Tibial artery (tissue), 4 donors: ENCODE results near the gene SERPINE1.

Experiments
- DNase-seq, 2 donors: peaks; one replicate each; pipeline ENCODE4 v3.0.0-alpha.2; 2019
- H3K27ac ChIP-seq, 2 donors: fragments of 200-600 bp; sonication (generic) in 1 of 2; 1 replicate in 1 of 2; 2 replicates in 1 of 2; pipeline ENCODE4 v1.5.1; 2018 to 2019; ENCODE audit warnings: mild to moderate bottlenecking in 1 of 2
- H3K27me3 ChIP-seq, 2 donors: fragments of 200-600 bp; sonication (generic) in 1 of 2; one replicate each; pipeline versions ENCODE4 v1.5.1 to v1.6.0; 2016 to 2019
- H3K36me3 ChIP-seq, 3 donors: fragments of 200-600 bp; sonication (generic) in 2 of 3; one replicate each; pipeline ENCODE4 v1.5.1; 2016 to 2019; ENCODE audit warnings: mild to moderate bottlenecking in 2 of 3
- H3K4me1 ChIP-seq, 4 donors: fragments of 200-600 bp; sonication (generic) in 2 of 4; 1 replicate in 3 of 4; 2 replicates in 1 of 4; pipeline ENCODE4 v1.5.1; 2016 to 2019
- H3K4me3 ChIP-seq, 2 donors: fragments of 200-600 bp; sonication (generic) in 1 of 2; 1 replicate in 1 of 2; 2 replicates in 1 of 2; pipeline ENCODE4 v1.5.1; 2018 to 2019; ENCODE audit warnings: mild to moderate bottlenecking in 2 of 2
- H3K9me3 ChIP-seq, 3 donors: fragments of 200-600 bp; sonication (generic) in 1 of 3; one replicate each; pipeline ENCODE4 v1.5.1; 2016 to 2019
- intact Hi-C: fragments of 100-400 bp; cut with DNase I; formaldehyde crosslinking; loops from one replicate; pipeline ENCODE4 v1.15.0; 2023; ENCODE audit warnings: low total_unique reads
- TF ChIP-seq, protein P1 (sequence below), 2 experiments: fragments of 200-600 bp in 1 of 2; fragments of 450-650 bp in 1 of 2; IDR thresholded peaks; one replicate each; pipeline ENCODE4 v1.5.1; 2017 to 2019; ENCODE audit warnings: antibody characterized with exemption in 2 of 2, mild to moderate bottlenecking in 1 of 2, moderate library complexity in 1 of 2

SERPINE1 gene

DNA sequence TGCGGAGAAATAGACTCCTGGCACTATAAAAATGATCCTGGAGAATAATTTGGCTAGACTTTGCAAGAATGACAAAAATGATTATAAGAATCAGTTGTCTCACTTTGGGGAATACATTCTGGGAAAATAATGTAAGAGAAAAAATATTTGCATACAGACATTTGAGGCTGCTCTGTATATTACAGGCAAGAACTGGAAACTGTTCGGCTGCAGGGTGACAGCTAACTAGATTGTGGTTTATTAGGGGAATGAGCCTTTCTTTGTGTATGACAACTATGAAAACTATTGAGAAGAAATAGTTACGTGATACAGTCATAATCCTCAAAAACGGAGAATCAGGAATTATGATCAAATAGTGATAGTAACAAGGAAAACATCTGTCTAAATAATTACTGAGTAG lies 33.0 kb upstream of the SERPINE1 start:
- intact Hi-C loops: loop anchor here (2.0 kb wide), 1 partner anchor 45 kb away; no protein-coding TSS in a partner anchor
- H3K4me1 ChIP-seq: peaks cover 0 to 33% (median 24%) of the 10 kb centered on the region in 4 donors
- peaks cover 8 to 33% (median 24%) of the 10 kb centered on the region in 3 donors for H3K36me3 ChIP-seq
- no peak for DNase-seq
- H3K9me3 ChIP-seq: no peaks in the 10 kb centered on the region
- H3K27ac ChIP-seq: peak overlapping the region in 1 of 2 donors; percentile 48
- no peak overlapping the region for H3K4me3 ChIP-seq
- no peaks in the 10 kb centered on the region for H3K27me3 ChIP-seq
- TF ChIP-seq, protein P1, sequence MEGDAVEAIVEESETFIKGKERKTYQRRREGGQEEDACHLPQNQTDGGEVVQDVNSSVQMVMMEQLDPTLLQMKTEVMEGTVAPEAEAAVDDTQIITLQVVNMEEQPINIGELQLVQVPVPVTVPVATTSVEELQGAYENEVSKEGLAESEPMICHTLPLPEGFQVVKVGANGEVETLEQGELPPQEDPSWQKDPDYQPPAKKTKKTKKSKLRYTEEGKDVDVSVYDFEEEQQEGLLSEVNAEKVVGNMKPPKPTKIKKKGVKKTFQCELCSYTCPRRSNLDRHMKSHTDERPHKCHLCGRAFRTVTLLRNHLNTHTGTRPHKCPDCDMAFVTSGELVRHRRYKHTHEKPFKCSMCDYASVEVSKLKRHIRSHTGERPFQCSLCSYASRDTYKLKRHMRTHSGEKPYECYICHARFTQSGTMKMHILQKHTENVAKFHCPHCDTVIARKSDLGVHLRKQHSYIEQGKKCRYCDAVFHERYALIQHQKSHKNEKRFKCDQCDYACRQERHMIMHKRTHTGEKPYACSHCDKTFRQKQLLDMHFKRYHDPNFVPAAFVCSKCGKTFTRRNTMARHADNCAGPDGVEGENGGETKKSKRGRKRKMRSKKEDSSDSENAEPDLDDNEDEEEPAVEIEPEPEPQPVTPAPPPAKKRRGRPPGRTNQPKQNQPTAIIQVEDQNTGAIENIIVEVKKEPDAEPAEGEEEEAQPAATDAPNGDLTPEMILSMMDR (IDR thresholded peaks at IDR 0.05): no peak

DNA sequence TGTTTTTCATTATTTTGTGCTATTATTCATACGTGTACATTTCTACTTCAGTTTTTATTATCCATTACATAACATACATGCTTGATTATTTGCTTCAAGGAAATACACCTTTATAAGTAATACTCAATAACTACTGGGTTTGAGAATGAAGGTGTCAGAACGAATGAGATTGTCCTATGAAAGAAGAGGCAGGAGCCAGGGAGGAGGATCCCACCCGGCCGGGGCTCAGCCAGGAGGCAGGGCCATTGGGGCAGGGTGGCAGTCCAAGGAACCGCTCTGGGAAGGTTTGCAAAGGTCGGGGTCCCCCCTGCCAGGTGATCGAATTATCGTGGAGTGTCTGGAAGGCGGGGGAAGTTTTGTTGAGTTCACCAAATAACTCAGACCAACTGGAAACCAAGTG lies 32.5 kb upstream of the SERPINE1 start:
- peaks cover 3 to 28% (median 19%) of the 10 kb centered on the region in 3 donors for H3K36me3 ChIP-seq
- no peak for DNase-seq
- H3K27ac ChIP-seq: peak overlapping the region; percentile 37 to 48
- H3K4me1 ChIP-seq: peaks cover 0 to 33% (median 24%) of the 10 kb centered on the region in 4 donors
- no peak overlapping the region for H3K4me3 ChIP-seq
- H3K27me3 ChIP-seq: no peaks in the 10 kb centered on the region
- TF ChIP-seq, protein P1 (IDR thresholded peaks at IDR 0.05): no peak
- H3K9me3 ChIP-seq: no peaks in the 10 kb centered on the region
- intact Hi-C loops: loop anchor here (2.0 kb wide), 1 partner anchor 44 kb away; no protein-coding TSS in a partner anchor

DNA sequence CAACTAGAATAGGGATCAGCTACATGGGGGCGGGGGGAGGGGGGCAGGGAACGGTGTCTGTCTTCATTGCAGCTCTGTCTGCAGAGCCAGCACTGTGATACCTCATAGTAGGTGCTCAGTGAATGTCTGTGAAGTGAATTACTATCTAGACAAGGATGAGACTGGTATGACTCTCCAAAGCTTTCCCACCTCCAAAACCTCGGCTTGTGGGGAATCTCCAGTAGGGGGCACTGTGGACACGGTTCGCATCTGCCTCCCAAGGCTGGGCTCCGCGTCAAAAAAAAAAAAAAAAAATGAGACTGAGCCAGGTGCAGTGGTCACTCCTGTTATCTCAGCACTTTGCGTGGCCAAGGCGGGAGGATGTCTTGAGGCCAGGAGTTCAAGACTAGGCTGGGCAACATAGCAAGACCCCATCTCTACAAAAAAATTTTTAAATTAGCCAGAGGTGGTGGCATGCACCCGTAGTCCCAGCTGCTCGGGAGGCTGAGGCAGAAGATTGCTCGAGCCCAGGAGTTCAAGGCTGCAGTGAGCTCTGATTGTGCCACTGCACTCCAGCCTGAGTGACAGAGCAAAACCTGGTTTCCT lies 32.0 kb upstream of the SERPINE1 start:
- Histone ChIP-seq H3K27ac (peak overlapping the region; percentile 37 to 48), H3K4me3 (no peak overlapping the region), H3K36me3 (peaks cover 0 to 23% (median 14%) of the 10 kb centered on the region in 3 donors), H3K4me1 (peaks cover 0 to 33% (median 26%) of the 10 kb centered on the region in 4 donors), H3K27me3 (no peaks in the 10 kb centered on the region), H3K9me3 (no peaks in the 10 kb centered on the region)
- TF ChIP-seq, protein P1 (IDR thresholded peaks at IDR 0.05): peak; percentile 54 to 59
- intact Hi-C loops: loop anchor here (2.0 kb wide), 1 partner anchor 44 kb away; no protein-coding TSS in a partner anchor
- DNase-seq: no peak

DNA sequence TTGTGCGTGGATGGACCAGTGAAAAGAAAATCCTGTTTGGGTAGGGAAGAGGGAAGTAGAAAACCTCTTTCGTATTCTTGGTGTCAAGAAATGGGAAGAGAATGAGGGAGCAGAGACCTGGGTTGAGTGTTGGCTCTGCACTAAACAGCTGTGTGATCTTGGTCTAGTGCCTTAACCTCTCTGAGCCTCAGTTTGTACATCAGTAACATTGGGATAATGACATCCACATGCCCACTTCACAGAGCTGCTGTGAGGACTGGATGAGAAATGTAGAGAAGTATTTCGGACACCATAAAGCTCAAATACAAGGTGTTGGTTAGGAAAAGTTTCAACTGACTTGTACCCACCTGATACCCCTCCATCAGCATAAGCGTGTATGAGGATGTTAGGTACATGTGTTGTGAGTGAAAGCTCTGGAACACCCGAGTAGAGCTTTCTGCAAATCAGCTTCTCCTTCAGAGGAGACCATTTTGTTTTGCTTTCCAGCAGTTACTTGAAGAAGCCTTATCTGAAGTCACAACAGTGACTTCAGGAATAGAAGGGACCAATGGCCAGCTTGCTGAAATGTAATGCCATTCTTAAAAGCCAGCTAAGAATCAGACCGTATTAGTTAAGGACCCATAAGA lies 30.5 kb upstream of the SERPINE1 start:
- intact Hi-C loops: no loop called here

DNA sequence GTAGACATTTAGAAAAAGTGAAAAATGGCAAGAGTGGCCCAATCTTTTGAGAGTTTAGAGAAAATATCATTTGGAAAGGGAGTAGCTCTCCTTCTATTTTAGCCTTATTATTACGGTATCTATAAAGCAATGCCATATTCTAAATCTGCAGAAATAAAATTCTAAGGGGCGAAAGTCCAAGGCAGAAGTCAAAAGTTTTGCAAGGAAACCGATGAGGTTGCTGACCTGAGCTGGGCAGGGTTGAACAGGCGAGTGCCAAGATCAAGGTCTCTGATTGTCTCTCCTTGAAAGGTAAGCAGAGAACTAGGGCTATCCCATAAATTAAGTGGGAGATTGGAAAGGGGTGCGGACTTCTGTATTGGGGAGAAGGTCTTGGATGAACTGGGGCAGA lies 30.0 kb upstream of the SERPINE1 start:
- intact Hi-C loops: no loop called here
- H3K27ac ChIP-seq: no peak overlapping the region
- peaks cover 0 to 8% (median 5%) of the 10 kb centered on the region in 3 donors for H3K36me3 ChIP-seq
- TF ChIP-seq, protein P1 (IDR thresholded peaks at IDR 0.05): no peak
- H3K4me1 ChIP-seq: peaks cover 0 to 50% (median 39%) of the 10 kb centered on the region in 4 donors
- H3K27me3 ChIP-seq: no peaks in the 10 kb centered on the region
- H3K9me3 ChIP-seq: no peaks in the 10 kb centered on the region
- no peak for DNase-seq
- no peak overlapping the region for H3K4me3 ChIP-seq

More for the DNA sequence above, 30.5 kb upstream of the SERPINE1 start:
- TF ChIP-seq, protein P1 (IDR thresholded peaks at IDR 0.05): no peak
- H3K27me3 ChIP-seq: no peaks in the 10 kb centered on the region
- DNase-seq: no peak
- H3K36me3 ChIP-seq: peaks cover 0 to 11% (median 10%) of the 10 kb centered on the region in 3 donors
- no peak overlapping the region for H3K4me3 ChIP-seq
- no peaks in the 10 kb centered on the region for H3K9me3 ChIP-seq
- H3K27ac ChIP-seq: no peak overlapping the region
- H3K4me1 ChIP-seq: peaks cover 0 to 45% (median 38%) of the 10 kb centered on the region in 4 donors
